Stimulated activated CD4-positive, alpha-beta T cell treated with anti-CD3 and anti-CD28 coated beads, Interleukin-2, amount 100 ng/mL, for 4 hours (primary cell): ENCODE data around the gene DNAJB1.
"Not testable (repeated sequence)": the region's sequence is repeated elsewhere in the genome, so short reads cannot be mapped to it uniquely, and the experiment has no call there.

Experiments
- DNase-seq: peaks from one replicate; pipeline ENCODE4 v3.0.0-alpha.2; 2020; ENCODE audit warnings: low read depth

Gene DNAJB1

GRCh38 chr19:14517840-14518505, at the start of gene DNAJB1:
TSS of gene DNAJB1 (minus strand) at chr19:14518397. CDS start at chr19:14518349, 48 bp downstream.
- peak; percentile 49 for DNase-seq

- no peak for DNase-seq
These were observed 48.9 kb upstream of the DNAJB1 start for GRCh38 chr19:14567079-14567478.

GRCh38 chr19:14566712-14567077, 48.5 kb upstream of the DNAJB1 start:
- no peak for DNase-seq

GRCh38 chr19:14565765-14566711, 47.8 kb upstream of the DNAJB1 start:
- no peak for DNase-seq

GRCh38 chr19:14565298-14565679, 47.1 kb upstream of the DNAJB1 start:
- no peak for DNase-seq

- not testable (repeated sequence) for DNase-seq
These were observed 46.6 kb upstream of the DNAJB1 start for GRCh38 chr19:14564652-14565297.

GRCh38 chr19:14563989-14564651, 45.9 kb upstream of the DNAJB1 start:
- DNase-seq = no peak

- no peak for DNase-seq
These were observed 45.4 kb upstream of the DNAJB1 start for GRCh38 chr19:14563590-14563926.

- DNase-seq = no peak
These were observed 44.7 kb upstream of the DNAJB1 start for GRCh38 chr19:14562660-14563589.

GRCh38 chr19:14561847-14562351, 43.7 kb upstream of the DNAJB1 start:
- DNase-seq = no peak

- no peak for DNase-seq
These were observed 43.1 kb upstream of the DNAJB1 start for GRCh38 chr19:14561249-14561648.

- no peak for DNase-seq
These were observed 42.5 kb upstream of the DNAJB1 start for GRCh38 chr19:14560776-14561108.

GRCh38 chr19:14559916-14560775, 41.9 kb upstream of the DNAJB1 start:
- DNase-seq = no peak

GRCh38 chr19:14558370-14559066, 40.3 kb upstream of the DNAJB1 start:
- no peak for DNase-seq

GRCh38 chr19:14556662-14557188, 38.5 kb upstream of the DNAJB1 start:
- DNase-seq = peak; percentile 51

GRCh38 chr19:14555918-14556661, 37.9 kb upstream of the DNAJB1 start:
- DNase-seq = no peak

- no peak for DNase-seq
These were observed 36.2 kb upstream of the DNAJB1 start for GRCh38 chr19:14554382-14554812.

- no peak for DNase-seq
These were observed 35.7 kb upstream of the DNAJB1 start for GRCh38 chr19:14553939-14554243.
